Testis (tissue), 2 donors: ENCODE measurements around the gene FGF4.

Source experiments
- CTCF ChIP-seq, 3 experiments: fragments of 450-650 bp in 2 of 3; fragments of 200-600 bp in 1 of 3; sonication (generic) in 1 of 3; IDR thresholded peaks; one replicate each; pipeline ENCODE4 v1.5.1; 2016 to 2019; ENCODE audit warnings: antibody characterized with exemption in 3 of 3, mild to moderate bottlenecking in 2 of 3, moderate library complexity in 1 of 3
- POLR2A ChIP-seq: fragments of 450-650 bp; IDR thresholded peaks from one replicate; pipeline ENCODE4 v1.6.1; 2017; ENCODE audit warnings: antibody characterized with exemption, mild to moderate bottlenecking, moderate library complexity

- TF ChIP-seq CTCF (IDR thresholded peaks at IDR 0.05), result no peak
- TF ChIP-seq POLR2A, result no peak
These were observed 39.8 kb upstream of the FGF4 start for GRCh38 chr11:69814902-69815301.
